Skeletal muscle tissue (tissue), 4 donors: ENCODE measurements around the gene CSTB. TPM values are rescaled to one million over a fixed set of nuclear protein-coding genes. Genes with fewer than 3 reads are reported as not detected.

Experiments used
- H3K27ac ChIP-seq: one replicate; pipeline ENCODE4 v1.7.0; 2013; ENCODE audit warnings: mild to moderate bottlenecking, low read depth, low read length, inconsistent platforms
- H3K27me3 ChIP-seq, 3 donors: one replicate each; pipeline ENCODE4 v1.7.0; 2013; ENCODE audit warnings: low read length in 3 of 3; ENCODE audit not compliant: control insufficient read depth in 3 of 3, insufficient read depth in 3 of 3
- H3K36me3 ChIP-seq, 3 donors: one replicate each; pipeline ENCODE4 v1.7.0; 2013; ENCODE audit warnings: low read length in 3 of 3; ENCODE audit not compliant: control insufficient read depth in 3 of 3, insufficient read depth in 3 of 3
- H3K4me1 ChIP-seq, 3 donors: one replicate each; pipeline ENCODE4 v1.7.0; 2013; ENCODE audit warnings: low read length in 3 of 3, mild to moderate bottlenecking in 3 of 3; ENCODE audit not compliant: control insufficient read depth in 3 of 3, insufficient read depth in 3 of 3
- H3K4me3 ChIP-seq, 3 donors: one replicate each; pipeline ENCODE4 v1.7.0; 2013; ENCODE audit warnings: low read length in 3 of 3
- H3K9ac ChIP-seq, 3 donors: one replicate each; pipeline ENCODE4 v1.7.0; 2013; ENCODE audit warnings: low read length in 3 of 3, mild to moderate bottlenecking in 3 of 3, moderate library complexity in 2 of 3, low read depth in 1 of 3
- H3K9me3 ChIP-seq, 3 donors: one replicate each; pipeline ENCODE4 v1.7.0; 2013; ENCODE audit warnings: low read length in 3 of 3; ENCODE audit not compliant: control insufficient read depth in 3 of 3
- total RNA-seq: library from RNA; depleted of rRNA; stranded (reverse); fragments of >200 nt; gene quantifications from one replicate; pipeline ENCODE4 v1.2.3, GENCODE V29; 2014
- donor health status: Osteomylitis.

The CSTB gene
- total RNA-seq, 1 donor from 2014 or later: 6.3 TPM

- Histone ChIP-seq H3K9ac (no peak overlapping the region), H3K9me3 (no peaks in the 10 kb centered on the region), H3K27ac (no peak overlapping the region), H3K36me3 (peaks cover 37 to 43% (median 38%) of the 10 kb centered on the region in 3 donors), H3K4me3 (no peak overlapping the region), H3K27me3 (no peaks in the 10 kb centered on the region), H3K4me1 (peaks cover 3 to 4% (median 4%) of the 10 kb centered on the region in 3 donors)
These were observed 20.9 kb downstream of the CSTB start for GRCh38 chr21:43754948-43755781.

DNA sequence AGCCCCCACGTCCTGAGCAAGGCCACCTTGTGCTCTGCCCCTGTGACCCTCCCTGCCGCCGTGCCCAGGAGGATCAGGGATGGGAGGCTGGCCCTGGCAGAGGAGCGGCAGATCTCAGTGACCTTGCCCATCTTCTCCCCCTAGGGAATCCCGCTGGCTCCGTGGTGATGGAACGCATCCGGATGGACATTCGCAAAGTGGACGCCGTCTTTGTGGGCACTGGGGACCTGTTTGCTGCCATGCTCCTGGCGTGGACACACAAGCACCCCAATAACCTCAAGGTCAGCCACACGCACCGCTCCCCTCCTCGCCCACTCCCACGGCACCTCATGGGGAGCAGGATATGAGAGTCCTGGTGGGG, 22.7 kb downstream of the CSTB start:
- H3K4me1 ChIP-seq: peaks cover 3 to 4% (median 4%) of the 10 kb centered on the region in 3 donors

GRCh38 chr21:43752758-43753438, 23.2 kb downstream of the CSTB start:
- Histone ChIP-seq H3K9me3 (no peaks in the 10 kb centered on the region), H3K4me3 (no peak overlapping the region), H3K9ac (no peak overlapping the region), H3K27me3 (no peaks in the 10 kb centered on the region), H3K36me3 (peaks cover 38 to 43% (median 39%) of the 10 kb centered on the region in 3 donors), H3K27ac (no peak overlapping the region), H3K4me1 (peaks cover 3 to 4% (median 3%) of the 10 kb centered on the region in 3 donors)

More for the DNA sequence above, 22.7 kb downstream of the CSTB start:
- H3K27me3 ChIP-seq: no peaks in the 10 kb centered on the region
- H3K27ac ChIP-seq: no peak overlapping the region
- H3K9me3 ChIP-seq: no peaks in the 10 kb centered on the region
- no peak overlapping the region for H3K9ac ChIP-seq
- peaks cover 36 to 43% (median 39%) of the 10 kb centered on the region in 3 donors for H3K36me3 ChIP-seq
- no peak overlapping the region for H3K4me3 ChIP-seq

GRCh38 chr21:43751955-43752591, 24.0 kb downstream of the CSTB start:
- no peak overlapping the region for H3K27ac ChIP-seq
- peaks cover 43 to 50% (median 45%) of the 10 kb centered on the region in 3 donors for H3K36me3 ChIP-seq
- H3K9ac ChIP-seq: no peak overlapping the region
- H3K4me3 ChIP-seq: no peak overlapping the region
- no peaks in the 10 kb centered on the region for H3K9me3 ChIP-seq
- no peaks in the 10 kb centered on the region for H3K4me1 ChIP-seq
- no peaks in the 10 kb centered on the region for H3K27me3 ChIP-seq

- no peaks in the 10 kb centered on the region for H3K9me3 ChIP-seq
- H3K36me3 ChIP-seq: peaks cover 36 to 45% (median 44%) of the 10 kb centered on the region in 3 donors
- H3K4me1 ChIP-seq: no peaks in the 10 kb centered on the region
- H3K9ac ChIP-seq: no peak overlapping the region
- H3K27me3 ChIP-seq: no peaks in the 10 kb centered on the region
- H3K4me3 ChIP-seq: no peak overlapping the region
- no peak overlapping the region for H3K27ac ChIP-seq
These were observed 25.6 kb downstream of the CSTB start for GRCh38 chr21:43750339-43751033.

GRCh38 chr21:43749651-43750262, 26.4 kb downstream of the CSTB start:
- Histone ChIP-seq H3K27me3 (no peaks in the 10 kb centered on the region), H3K4me1 (no peaks in the 10 kb centered on the region), H3K9ac (no peak overlapping the region), H3K36me3 (peaks cover 35 to 44% (median 43%) of the 10 kb centered on the region in 3 donors), H3K4me3 (no peak overlapping the region), H3K27ac (no peak overlapping the region), H3K9me3 (no peaks in the 10 kb centered on the region)

GRCh38 chr21:43748622-43749021, 27.5 kb downstream of the CSTB start:
- Histone ChIP-seq H3K9ac (no peak overlapping the region), H3K27me3 (no peaks in the 10 kb centered on the region), H3K36me3 (peaks cover 40 to 49% (median 45%) of the 10 kb centered on the region in 3 donors)

DNA sequence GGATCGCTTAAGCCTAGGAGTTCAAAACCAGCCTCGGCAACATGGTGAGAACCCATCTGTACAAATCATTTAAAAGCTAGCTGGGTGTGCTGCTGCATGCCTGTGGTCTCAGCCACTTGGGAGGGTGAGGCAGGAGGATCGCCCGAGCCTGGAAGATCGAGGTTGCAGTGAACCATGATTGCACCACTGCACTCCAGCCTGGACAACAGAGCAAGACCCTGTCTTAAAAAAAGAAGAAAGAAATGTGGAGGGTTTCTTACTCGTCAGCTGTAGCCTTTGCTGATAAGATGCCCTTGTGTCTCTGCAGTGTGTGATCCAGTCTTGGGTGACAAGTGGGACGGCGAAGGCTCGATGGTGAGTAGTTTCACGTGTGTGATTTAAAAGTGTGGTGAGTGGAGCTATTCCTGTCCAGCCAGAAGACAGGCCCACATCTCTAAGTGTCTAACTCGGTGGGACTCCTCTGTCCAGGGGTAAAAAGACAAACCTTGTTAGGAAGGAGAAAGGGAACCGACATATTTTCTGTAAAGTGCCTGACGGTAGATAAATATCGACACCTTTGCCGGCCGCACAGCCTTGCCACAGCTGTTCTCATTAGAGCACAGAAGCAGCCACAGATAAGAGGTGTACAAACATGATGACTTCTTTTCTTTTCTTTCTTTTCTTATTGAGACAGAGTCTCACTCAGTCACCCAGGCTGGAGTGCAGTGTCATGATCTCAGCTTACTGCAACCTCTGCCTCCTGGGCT, 30.2 kb downstream of the CSTB start:
- H3K4me1 ChIP-seq: peaks cover 0 to 2% (median 0%) of the 10 kb centered on the region in 3 donors
- H3K27me3 ChIP-seq: no peaks in the 10 kb centered on the region
- H3K27ac ChIP-seq: no peak overlapping the region
- peaks cover 25 to 35% (median 33%) of the 10 kb centered on the region in 3 donors for H3K36me3 ChIP-seq
- H3K4me3 ChIP-seq: no peak overlapping the region
- no peaks in the 10 kb centered on the region for H3K9me3 ChIP-seq
- H3K9ac ChIP-seq: no peak overlapping the region

More at GRCh38 chr21:43748622-43749021, 27.5 kb downstream of the CSTB start:
- Histone ChIP-seq H3K27ac (no peak overlapping the region), H3K9me3 (no peaks in the 10 kb centered on the region), H3K4me1 (no peaks in the 10 kb centered on the region), H3K4me3 (no peak overlapping the region)

GRCh38 chr21:43744725-43745124, 31.4 kb downstream of the CSTB start:
- H3K36me3 ChIP-seq: peaks cover 18 to 31% (median 29%) of the 10 kb centered on the region in 3 donors
- no peak overlapping the region for H3K9ac ChIP-seq
- H3K4me1 ChIP-seq: peaks cover 0 to 2% (median 0%) of the 10 kb centered on the region in 3 donors
- no peaks in the 10 kb centered on the region for H3K27me3 ChIP-seq
- H3K9me3 ChIP-seq: no peaks in the 10 kb centered on the region
- no peak overlapping the region for H3K4me3 ChIP-seq
- no peak overlapping the region for H3K27ac ChIP-seq
